ENCODE data around the gene MACROD2. TPM values are rescaled to one million over a fixed set of nuclear protein-coding genes. Genes with fewer than 3 reads are reported as not detected.
"Not testable (repeated sequence)": the region's sequence is repeated elsewhere in the genome, so short reads cannot be mapped to it uniquely, and the experiment has no call there.

Gene MACROD2
- total and polyA plus RNA-seq, 2 donors (not counting 1 experiment from before 2014, with no cell fraction given) = 5.3 to 6.7 TPM

DNA sequence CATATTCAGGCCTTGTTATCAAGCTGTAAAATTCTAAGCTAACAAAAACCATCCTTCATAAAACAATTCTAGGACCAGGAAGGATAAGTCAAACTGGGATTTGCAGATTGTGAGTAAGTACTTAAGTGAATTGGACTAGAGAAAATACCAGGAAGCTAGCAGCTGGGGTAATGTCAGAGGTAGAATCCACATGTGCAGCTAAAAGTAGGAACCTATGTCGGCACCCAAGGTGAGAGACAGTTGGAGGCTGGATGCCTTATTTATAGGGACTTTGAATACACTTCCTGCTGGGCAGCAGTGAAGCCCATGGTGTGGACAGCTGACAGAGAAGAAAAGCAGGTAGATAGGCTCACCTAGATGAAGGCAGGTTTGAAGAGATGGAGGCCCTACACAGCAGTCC is 214.8 kb downstream of the MACROD2 start:
- no peak for DNase-seq
- Histone ChIP-seq H4K20me1 (ENCODE audit: control insufficient read depth, insufficient read depth, low read length, poor library complexity, severe bottlenecking) (no peaks in the 10 kb centered on the region), H3K4me2 (replicated peaks; ENCODE audit: low read depth, low read length, poor library complexity, severe bottlenecking) (no peak overlapping the region), H3K36me3 (replicated peaks in 1 of 2; ENCODE audit: control extremely low read depth in 1 of 2, control insufficient read depth in 1 of 2, extremely low read depth in 1 of 2, insufficient read depth in 2 of 2, low read length in 1 of 2) (no peaks in the 10 kb centered on the region), H3K79me2 (ENCODE audit: control insufficient read depth, insufficient read depth, low read length) (no peaks in the 10 kb centered on the region), H2AFZ (ENCODE audit: insufficient read depth, low read depth, low read length, poor library complexity, severe bottlenecking) (no peak overlapping the region), H3K27ac (ENCODE audit: low read length in 2 of 2) (no peak overlapping the region), H3K9me3 (ENCODE audit: control extremely low read depth in 1 of 3, control insufficient read depth in 2 of 3, insufficient read depth in 1 of 3, low read length in 2 of 3) (no peaks in the 10 kb centered on the region), H3K4me1 (ENCODE audit: control insufficient read depth in 2 of 2, insufficient read depth in 2 of 2, low read length in 2 of 2) (no peaks in the 10 kb centered on the region), H3K9ac (ENCODE audit: low read length) (no peak overlapping the region), H3K4me3 (ENCODE audit: control extremely low read depth in 1 of 5, extremely low read depth in 1 of 5, insufficient read depth in 1 of 5, low read depth in 2 of 5, low read length in 4 of 5) (no peak overlapping the region), H3K27me3 (replicated peaks in 1 of 4; ENCODE audit: control extremely low read depth in 1 of 4, control insufficient read depth in 3 of 4, insufficient read depth in 4 of 4, low read length in 3 of 4) (no peaks in the 10 kb centered on the region)
- Mint-ChIP-seq H3K9me3 (ENCODE audit: insufficient read depth) (no peaks in the 10 kb centered on the region), H3K27me3 (no peaks in the 10 kb centered on the region), H3K4me3 (no peak overlapping the region), H3K27ac (no peak overlapping the region), H3K4me1 (no peaks in the 10 kb centered on the region)
- CTCF ChIA-PET = no interaction called here
- TF ChIP-seq, protein P1, sequence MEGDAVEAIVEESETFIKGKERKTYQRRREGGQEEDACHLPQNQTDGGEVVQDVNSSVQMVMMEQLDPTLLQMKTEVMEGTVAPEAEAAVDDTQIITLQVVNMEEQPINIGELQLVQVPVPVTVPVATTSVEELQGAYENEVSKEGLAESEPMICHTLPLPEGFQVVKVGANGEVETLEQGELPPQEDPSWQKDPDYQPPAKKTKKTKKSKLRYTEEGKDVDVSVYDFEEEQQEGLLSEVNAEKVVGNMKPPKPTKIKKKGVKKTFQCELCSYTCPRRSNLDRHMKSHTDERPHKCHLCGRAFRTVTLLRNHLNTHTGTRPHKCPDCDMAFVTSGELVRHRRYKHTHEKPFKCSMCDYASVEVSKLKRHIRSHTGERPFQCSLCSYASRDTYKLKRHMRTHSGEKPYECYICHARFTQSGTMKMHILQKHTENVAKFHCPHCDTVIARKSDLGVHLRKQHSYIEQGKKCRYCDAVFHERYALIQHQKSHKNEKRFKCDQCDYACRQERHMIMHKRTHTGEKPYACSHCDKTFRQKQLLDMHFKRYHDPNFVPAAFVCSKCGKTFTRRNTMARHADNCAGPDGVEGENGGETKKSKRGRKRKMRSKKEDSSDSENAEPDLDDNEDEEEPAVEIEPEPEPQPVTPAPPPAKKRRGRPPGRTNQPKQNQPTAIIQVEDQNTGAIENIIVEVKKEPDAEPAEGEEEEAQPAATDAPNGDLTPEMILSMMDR (IDR thresholded peaks at IDR 0.05) = no peak
- no peak for TF ChIP-seq EZH2 (IDR thresholded peaks at IDR 0.05; ENCODE audit: borderline replicate concordance, insufficient read depth, low read depth, low read length, poor library complexity, severe bottlenecking)
- no peak for ATAC-seq (ENCODE audit: low read depth)
- POLR2A ChIA-PET = no interaction called here
- 68% methylated on average over 1 of the region's 1 CpG for WGBS (ENCODE audit: insufficient coverage)
- intact Hi-C loops (cut with micrococcal nuclease) = no loop called here

DNA sequence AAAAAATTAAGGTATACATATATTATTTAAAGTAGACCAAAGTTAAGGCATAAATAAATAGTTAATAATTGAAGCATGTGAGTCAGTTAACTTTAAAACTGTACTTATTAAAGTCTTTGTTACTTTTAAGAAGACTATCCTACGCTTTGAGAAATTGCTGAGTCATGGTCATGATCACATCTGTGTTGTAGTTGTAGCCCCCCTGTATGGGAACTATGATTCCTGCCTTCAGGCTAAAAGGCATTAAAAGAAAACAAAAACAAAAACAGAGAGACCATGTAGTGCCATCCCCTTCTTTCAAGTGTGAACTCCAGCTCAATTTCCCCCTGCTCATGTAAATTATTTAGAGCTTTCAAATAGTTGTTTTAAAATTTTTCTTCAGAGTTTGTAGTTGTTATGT is 218.7 kb downstream of the MACROD2 start:
- no peak overlapping the region for H3K27ac Mint-ChIP-seq
- Histone ChIP-seq H3K9ac (ENCODE audit: low read length) (no peak overlapping the region), H3K79me2 (ENCODE audit: control insufficient read depth, insufficient read depth, low read length) (no peaks in the 10 kb centered on the region), H3K27ac (ENCODE audit: low read length in 2 of 2) (no peak overlapping the region), H3K36me3 (replicated peaks in 1 of 2; ENCODE audit: control extremely low read depth in 1 of 2, control insufficient read depth in 1 of 2, extremely low read depth in 1 of 2, insufficient read depth in 2 of 2, low read length in 1 of 2) (no peaks in the 10 kb centered on the region), H3K27me3 (replicated peaks in 1 of 4; ENCODE audit: control extremely low read depth in 1 of 4, control insufficient read depth in 3 of 4, insufficient read depth in 4 of 4, low read length in 3 of 4) (no peaks in the 10 kb centered on the region), H4K20me1 (ENCODE audit: control insufficient read depth, insufficient read depth, low read length, poor library complexity, severe bottlenecking) (no peaks in the 10 kb centered on the region), H3K4me3 (ENCODE audit: control extremely low read depth in 1 of 5, extremely low read depth in 1 of 5, insufficient read depth in 1 of 5, low read depth in 2 of 5, low read length in 4 of 5) (no peak overlapping the region), H3K4me2 (replicated peaks; ENCODE audit: low read depth, low read length, poor library complexity, severe bottlenecking) (no peak overlapping the region), H2AFZ (ENCODE audit: insufficient read depth, low read depth, low read length, poor library complexity, severe bottlenecking) (no peak overlapping the region), H3K4me1 (ENCODE audit: control insufficient read depth in 2 of 2, insufficient read depth in 2 of 2, low read length in 2 of 2) (no peaks in the 10 kb centered on the region), H3K9me3 (ENCODE audit: control extremely low read depth in 1 of 3, control insufficient read depth in 2 of 3, insufficient read depth in 1 of 3, low read length in 2 of 3) (no peaks in the 10 kb centered on the region)
- TF ChIP-seq, protein P1 (IDR thresholded peaks at IDR 0.05) = no peak
- no peak for TF ChIP-seq EZH2 (IDR thresholded peaks at IDR 0.05; ENCODE audit: borderline replicate concordance, insufficient read depth, low read depth, low read length, poor library complexity, severe bottlenecking)
- no peaks in the 10 kb centered on the region for H3K9me3 Mint-ChIP-seq (ENCODE audit: insufficient read depth)
- ATAC-seq (ENCODE audit: low read depth) (no peak), DNase-seq (no peak)
- ChIA-PET CTCF (no interaction called here), POLR2A (no interaction called here)
- H3K27me3 Mint-ChIP-seq = no peaks in the 10 kb centered on the region
- WGBS (ENCODE audit: insufficient coverage) = no CpG with 5 or more reads among the region's 1 CpG
- intact Hi-C loops (cut with micrococcal nuclease) = no loop called here
- H3K4me1 Mint-ChIP-seq = no peaks in the 10 kb centered on the region
- no peak overlapping the region for H3K4me3 Mint-ChIP-seq

DNA sequence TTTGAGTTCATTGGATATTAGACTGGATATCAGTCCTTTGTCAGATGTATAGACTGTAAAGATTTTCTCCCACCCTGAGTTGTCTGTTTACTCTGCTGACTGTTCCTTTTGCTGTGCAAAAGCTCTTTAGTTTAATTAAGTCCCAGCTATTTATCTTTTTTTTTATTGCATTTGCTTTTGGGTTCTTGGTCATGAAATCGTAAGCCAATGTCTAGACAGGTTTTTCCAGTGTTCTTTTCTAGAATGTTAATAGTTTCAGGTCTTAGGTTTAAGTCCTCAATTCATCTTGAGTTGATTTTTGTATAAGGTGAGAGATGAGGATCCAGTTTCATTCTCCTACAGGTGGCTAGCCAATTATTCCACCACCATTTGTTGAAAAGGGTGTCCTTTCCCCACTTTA is 220.6 kb downstream of the MACROD2 start:
- intact Hi-C loops (cut with micrococcal nuclease); H3K4me1 Mint-ChIP-seq; H3K27me3 ChIP-seq (replicated peaks in 1 of 4; ENCODE audit: control extremely low read depth in 1 of 4, control insufficient read depth in 3 of 4, insufficient read depth in 4 of 4, low read length in 3 of 4); H3K79me2 ChIP-seq (ENCODE audit: control insufficient read depth, insufficient read depth, low read length); H3K9ac ChIP-seq (ENCODE audit: low read length); H3K27ac Mint-ChIP-seq; H3K9me3 Mint-ChIP-seq (ENCODE audit: insufficient read depth); H3K4me3 ChIP-seq (ENCODE audit: control extremely low read depth in 1 of 5, extremely low read depth in 1 of 5, insufficient read depth in 1 of 5, low read depth in 2 of 5, low read length in 4 of 5); H2AFZ ChIP-seq (ENCODE audit: insufficient read depth, low read depth, low read length, poor library complexity, severe bottlenecking); POLR2A ChIA-PET; H4K20me1 ChIP-seq (ENCODE audit: control insufficient read depth, insufficient read depth, low read length, poor library complexity, severe bottlenecking); H3K4me2 ChIP-seq (replicated peaks; ENCODE audit: low read depth, low read length, poor library complexity, severe bottlenecking); H3K4me3 Mint-ChIP-seq; H3K27me3 Mint-ChIP-seq; CTCF ChIA-PET; H3K36me3 ChIP-seq (replicated peaks in 1 of 2; ENCODE audit: control extremely low read depth in 1 of 2, control insufficient read depth in 1 of 2, extremely low read depth in 1 of 2, insufficient read depth in 2 of 2, low read length in 1 of 2); H3K4me1 ChIP-seq (ENCODE audit: control insufficient read depth in 2 of 2, insufficient read depth in 2 of 2, low read length in 2 of 2); H3K27ac ChIP-seq (ENCODE audit: low read length in 2 of 2); ATAC-seq (ENCODE audit: low read depth); DNase-seq: not testable (repeated sequence)
- no CpG with 5 or more reads among the region's 1 CpG for WGBS (ENCODE audit: insufficient coverage)
- H3K9me3 ChIP-seq (ENCODE audit: control extremely low read depth in 1 of 3, control insufficient read depth in 2 of 3, insufficient read depth in 1 of 3, low read length in 2 of 3) = peaks cover 0 to 12% (median 0%) of the 10 kb centered on the region in 3 donors
